DMS 273 (cell line): ENCODE results near the gene KIRREL2.

Source experiments
- DNase-seq: peaks from one replicate; lab custom pipeline; 2025; ENCODE audit not compliant: unreplicated experiment; lab: John Stamatoyannopoulos, UW

KIRREL2 gene

DNA sequence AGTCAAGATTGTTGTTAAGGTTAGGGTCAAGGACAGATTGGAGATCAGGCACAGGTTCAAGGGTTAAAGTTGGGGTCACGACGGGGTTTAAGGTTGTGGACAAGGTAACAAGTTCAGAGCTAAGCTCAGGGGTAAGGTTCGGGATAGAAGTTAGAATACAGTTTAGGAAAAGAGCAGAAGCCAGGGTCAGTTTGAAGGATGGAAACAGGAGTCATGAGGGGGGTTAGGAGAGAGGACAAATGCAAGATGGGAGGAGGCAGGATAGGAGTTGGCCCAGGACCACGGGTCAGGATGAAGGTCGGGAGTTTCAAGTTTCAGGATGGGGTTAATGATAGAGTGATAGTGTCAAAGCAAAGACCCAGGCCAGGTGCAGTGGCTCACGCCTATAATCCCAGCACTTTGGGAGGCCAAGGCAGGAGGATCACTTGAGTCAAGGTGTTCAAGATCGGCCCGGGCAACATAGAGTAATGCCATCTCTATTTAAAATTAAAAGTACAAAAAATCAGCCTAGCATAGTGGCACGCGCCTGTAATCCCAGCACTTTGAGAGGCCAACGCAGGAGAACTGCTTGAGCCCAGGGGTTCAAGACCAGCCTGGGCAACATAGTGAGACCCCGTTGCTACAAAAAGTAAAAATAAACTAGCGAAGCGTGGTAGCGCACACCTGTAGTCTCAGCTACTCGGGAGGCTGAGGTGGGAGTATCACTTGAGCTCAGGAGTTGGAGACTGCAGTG lies 12.1 kb upstream of the KIRREL2 start:
- DNase-seq, result no peak

DNA sequence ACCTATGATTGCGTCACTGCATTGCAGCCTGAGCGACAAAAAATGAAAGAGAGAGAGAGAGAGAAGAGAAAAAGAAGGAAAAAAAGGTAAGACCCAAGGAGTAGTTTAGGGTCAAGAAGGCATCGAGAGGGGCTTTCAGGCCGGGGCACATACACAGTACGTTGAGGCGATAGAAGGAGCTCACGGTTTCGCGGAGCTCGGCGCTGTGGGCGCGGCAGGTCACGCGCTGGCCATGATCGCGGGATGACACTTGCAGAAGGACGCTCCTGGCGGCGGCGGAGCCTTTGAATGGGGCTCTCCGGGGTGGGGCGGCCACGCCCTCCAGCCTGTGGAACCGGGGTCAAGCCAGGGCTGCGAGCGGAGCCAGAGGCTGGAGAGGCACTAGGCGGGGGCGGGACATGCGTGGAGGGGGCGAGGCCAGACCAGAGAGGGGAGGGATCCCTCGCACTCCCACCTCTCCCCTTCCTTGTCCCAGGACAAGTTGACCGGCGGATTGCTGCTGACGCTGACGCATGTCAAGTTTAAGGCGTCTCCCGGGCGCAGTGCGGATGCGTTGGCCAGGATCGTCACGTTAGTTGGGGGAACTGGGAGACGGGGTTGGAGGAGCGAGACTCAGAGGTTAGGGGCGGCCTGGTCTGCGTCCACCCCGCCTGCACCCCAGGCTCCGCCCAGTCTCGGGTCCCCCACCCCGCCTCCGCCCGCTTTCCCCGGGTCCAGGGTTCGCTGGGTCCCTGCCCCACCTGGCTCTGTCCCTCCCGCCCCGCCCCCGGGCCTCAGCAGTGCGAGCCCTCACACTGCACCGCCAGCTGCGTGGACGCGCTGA lies 11.3 kb upstream of the KIRREL2 start:
- peak; percentile 72 for DNase-seq

DNA sequence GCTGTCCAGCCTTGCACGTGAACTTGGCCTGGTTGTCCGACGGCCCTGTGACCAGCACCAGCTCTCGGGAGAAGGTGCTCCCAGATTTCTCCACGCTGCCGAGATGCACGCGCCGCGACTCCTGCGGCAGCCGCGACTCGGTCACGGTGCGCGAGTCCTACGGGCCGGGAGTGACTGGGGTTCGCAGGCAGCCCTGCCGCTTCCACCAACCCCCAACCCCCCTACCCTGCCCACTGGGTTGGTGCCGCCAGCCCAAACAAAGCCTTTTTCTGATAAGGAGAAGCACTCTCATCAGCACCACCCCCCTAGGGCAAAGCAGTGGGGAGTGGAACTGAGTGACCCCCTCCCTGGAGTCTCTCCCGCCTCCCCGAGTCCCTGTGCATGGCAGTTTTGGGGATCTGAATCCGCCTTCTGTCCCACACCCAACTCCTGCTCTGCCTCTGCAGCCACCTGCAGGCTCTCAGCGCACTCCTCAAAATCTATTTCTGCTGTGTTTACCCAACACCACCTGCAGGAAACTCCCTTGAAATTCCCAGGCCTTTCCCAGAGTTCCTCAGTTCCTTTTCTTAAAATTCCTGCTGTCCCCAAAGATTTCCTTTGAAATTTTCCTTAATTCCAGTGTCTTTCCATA lies 10.6 kb upstream of the KIRREL2 start:
- peak; percentile 57 for DNase-seq

DNA sequence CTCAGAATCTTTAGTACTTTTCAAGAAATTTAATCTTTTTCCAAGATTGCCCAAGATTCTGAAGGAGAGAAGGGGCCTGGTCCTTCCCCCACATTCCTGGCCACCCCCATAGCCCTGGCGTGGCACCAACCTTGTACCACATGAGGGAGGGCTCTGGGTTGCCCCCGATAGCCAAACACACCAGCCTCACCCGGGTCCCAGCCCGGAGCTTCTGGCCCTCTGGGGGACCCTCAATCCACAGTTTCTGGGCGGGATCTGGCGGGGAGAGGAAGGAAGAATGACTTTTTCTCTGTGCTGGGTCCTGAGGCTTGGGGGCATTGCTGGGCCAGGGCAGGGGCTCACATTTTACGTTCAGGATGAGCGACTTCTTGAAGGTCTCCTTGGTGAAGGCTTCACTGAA lies 8.8 kb upstream of the KIRREL2 start:
- no peak for DNase-seq

DNA sequence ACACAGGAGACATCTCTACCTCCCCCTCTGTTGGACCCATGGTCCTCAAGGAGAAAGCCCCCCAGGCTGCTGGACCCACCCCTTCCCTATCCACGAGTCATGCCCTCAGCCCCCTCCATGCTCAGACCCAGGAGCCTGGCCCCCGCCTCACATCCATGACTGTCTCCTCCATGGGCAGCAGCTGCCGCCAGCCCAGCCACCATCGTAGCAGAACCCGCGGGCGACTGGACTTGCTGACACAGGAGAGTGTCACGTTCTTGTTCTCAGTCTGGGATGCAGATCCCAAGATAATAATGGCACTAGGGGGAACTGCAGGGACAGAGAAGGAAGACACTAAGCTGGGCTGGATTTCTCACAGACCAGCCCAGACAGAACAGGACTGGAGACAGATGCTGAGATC lies 8.2 kb upstream of the KIRREL2 start:
- DNase-seq, result no peak

DNA sequence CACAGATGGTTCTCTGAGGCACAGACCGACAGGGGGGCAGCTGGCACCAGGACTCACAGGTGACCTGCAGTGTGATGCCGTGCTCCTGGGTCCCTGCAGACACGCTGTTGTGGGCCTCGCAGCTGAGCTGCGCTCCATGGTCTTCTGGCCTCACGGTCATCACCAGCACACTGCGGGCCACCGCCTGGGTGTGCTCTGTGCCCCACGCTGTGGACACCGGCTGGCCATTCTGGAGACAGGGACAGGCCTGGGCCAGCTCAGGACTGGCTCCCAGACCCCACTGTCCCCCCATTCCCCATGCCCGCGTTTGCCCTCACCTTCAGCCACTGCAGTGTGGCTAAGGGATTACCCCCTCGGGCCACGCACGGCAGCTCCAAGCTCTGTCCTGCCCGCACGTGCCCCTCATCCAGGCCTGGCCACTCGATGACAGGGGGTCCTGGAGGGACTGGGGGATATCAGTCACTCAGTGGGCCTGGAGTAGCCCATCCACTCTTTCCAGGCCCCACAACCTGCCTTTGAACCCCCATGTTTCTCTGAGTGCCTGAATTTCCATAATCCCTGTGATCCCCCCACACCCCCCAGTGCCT lies 7.7 kb upstream of the KIRREL2 start:
- DNase-seq, result no peak

DNA sequence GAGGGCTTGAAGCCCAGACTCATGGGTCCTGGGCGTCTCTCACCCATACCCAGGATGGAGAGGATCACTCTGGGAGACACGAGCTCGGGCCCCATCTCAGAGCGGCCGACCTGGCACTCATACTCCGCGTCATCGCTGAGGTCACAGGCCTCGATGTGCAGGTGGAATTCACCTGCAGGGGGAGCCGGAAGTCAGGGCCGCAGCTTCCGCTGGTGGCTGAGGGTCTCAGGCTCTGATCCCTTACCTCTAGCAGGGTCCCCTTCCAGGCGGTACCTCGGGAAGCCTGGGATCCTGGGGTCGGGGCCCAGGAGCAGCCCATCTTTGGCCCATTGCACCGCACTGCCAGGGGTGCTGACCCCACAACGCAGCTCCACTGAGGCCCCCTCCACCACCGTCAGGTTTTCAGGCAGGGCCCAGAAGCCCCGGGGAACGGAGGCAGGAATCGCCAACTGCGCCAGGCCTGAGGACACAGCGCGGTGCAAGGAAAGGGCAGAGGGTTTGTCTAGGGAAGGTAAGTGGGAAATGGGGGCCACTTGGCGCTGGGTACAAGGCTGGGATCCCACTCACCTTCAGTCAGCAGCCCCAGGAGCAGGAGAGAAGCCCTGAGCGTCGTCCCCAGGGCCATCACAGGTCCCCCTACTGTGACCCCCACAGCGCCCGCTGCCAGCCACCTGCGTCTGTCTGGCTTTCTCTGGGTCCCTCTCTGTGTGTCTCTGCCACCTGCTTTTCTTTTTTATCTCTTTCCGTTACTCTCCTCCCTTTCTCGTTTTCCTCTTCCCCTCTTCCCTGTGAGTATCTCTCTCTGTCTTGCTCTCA lies 5.3 kb upstream of the KIRREL2 start:
- peak; percentile 40 for DNase-seq

DNA sequence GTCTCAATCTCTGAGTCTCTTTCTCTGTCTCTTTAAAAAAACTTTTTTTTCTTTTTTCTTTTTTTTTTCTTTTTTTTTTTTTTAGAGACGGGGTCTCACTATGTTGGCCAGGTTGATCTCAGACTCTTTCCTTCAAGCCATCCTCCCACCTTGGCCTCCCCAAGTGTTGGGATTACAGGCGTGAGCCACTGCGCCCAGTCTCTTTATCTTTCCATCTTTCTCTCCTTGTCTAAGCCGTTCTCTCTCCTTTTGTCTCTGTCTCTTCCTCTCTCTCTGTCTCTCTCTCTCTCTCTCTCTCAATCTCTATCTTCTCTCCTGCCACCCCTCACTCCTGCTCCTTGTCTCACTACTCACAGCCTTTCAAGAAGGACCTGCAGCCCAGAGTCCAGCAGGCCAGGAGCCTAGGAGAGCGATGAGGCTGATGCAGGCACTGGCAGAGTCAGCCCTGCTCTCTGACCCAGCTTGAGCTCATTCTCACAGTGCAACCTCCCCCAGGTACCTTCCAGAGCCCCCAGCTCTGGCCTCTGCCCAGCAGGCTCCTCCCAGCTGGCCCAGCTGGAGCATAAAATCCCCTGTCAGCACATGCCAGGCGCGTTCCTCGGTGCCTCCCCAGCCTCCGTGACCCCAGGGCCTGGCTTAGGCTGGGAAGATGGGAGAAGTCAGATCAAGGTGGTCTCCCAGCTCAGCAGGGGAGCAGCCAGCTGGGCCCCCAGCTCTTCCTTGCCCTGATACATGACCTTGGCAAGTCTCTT lies 4.5 kb upstream of the KIRREL2 start, which contains the start of gene NPHS1:
TSS of gene NPHS1 (minus strand) at position 476 of the 752 bp plus-strand sequence. CDS start 667 bp downstream, outside the sequence.
- DNase-seq, result peak; percentile 53

DNA sequence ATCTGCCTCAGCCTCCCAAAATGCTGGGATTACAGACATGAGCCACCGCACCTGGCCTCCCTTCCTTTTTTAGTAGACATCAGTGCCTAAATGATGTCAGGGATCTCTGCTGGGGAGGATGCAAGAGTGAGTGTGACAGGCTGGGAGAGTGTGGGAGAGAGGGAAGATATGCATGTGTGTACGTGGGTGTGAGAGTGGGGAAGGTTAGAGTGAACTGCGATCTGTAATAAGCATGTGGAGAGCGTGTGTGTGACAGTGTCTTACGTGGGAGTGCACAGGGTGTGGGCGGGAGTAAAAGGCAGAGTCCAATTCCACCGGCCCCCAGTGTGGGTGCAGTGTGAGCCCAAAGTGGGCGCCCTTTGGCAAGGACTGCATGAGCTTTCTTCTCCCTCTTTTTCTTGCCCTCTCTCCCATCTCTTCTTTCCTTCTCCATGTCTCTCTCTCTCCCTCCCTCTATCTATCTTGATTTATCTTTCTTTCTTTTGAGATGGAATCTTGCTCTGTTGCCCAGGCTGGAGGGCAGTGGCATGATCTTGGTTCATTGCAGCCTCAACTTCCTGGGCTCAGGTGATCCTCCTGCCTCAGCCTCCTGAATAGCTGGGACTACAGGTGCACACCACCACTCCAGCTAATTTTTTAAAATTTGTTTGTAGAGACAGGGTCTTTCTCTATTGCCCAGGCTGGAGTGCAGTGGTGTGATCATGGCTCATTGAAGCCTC lies 3.5 kb upstream of the KIRREL2 start:
- no peak for DNase-seq

DNA sequence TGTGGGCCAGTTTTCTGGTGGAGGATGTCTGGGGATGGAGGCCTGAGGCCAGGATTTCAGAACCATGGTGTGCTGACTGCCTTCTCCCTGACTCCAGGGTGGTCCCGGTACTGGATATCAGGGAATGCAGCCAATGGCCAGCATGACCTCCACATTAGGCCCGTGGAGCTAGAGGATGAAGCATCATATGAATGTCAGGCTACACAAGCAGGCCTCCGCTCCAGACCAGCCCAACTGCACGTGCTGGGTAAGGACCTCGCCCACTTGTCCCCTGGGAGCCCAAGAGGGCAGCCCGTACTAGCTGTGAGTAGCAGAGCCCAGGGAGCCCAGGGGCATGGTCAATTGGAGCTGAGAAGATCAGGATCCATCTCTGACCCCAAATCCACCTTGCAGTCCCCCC lies 1.6 kb downstream of the KIRREL2 start:
- no peak for DNase-seq

DNA sequence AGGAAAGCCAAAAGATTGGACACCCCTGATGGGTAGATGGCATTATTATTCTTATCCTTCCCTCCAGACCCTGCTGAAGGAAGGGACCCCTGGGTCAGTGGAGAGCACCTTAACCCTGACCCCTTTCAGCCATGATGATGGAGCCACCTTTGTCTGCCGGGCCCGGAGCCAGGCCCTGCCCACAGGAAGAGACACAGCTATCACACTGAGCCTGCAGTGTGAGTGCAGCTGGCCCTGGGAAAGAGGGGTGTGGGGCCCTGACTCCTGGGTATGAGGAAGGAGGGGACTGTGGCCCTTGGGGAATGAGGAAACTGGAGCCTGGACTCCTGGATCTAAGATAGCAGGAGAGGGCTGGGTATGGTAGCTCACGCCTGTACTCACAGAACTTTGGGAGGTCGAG lies 2.7 kb downstream of the KIRREL2 start:
- no peak for DNase-seq

DNA sequence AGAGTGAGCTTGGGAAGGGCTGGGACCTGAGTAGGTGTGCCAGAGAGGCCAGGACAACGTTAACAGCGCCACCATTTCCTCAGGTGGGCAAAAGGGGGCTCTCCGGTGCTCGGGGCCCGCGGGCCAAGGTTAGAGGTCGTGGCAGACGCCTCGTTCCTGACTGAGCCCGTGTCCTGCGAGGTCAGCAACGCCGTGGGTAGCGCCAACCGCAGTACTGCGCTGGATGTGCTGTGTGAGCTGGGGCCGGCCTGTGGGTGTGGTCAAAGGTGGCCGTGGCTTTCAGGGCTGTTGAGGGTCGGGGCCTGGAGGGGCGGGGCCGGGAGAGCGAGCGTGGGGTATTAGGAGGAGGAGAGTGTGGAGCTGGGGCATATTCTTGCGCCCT lies 3.7 kb downstream of the KIRREL2 start:
- no peak for DNase-seq

DNA sequence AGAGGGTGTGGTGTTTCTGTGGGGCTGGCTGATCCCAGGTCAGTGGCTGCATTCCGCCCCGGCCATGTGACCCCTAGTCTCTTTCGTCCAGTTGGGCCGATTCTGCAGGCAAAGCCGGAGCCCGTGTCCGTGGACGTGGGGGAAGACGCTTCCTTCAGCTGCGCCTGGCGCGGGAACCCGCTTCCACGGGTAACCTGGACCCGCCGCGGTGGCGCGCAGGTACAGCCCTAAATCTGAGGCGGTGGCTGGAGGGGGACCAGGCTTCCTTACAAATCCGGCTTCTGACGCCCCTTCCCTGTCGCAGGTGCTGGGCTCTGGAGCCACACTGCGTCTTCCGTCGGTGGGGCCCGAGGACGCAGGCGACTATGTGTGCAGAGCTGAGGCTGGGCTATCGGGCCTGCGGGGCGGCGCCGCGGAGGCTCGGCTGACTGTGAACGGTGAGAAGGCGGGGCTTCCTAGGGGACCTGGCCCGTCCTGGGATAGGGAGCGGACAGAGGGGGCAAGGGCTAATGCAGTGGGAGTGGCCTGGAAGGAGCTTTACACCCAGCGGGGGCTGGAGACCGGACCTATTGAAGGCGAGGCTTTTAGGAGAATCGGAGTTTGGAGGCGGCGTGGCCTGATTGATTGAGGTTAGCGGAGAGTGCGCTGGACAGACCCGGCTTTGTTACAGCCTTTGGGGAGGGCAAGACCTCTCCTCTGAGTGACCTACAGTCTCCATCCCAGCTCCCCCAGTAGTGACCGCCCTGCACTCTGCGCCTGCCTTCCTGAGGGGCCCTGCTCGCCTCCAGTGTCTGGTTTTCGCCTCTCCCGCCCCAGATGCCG lies 4.3 kb downstream of the KIRREL2 start:
- no peak for DNase-seq

DNA sequence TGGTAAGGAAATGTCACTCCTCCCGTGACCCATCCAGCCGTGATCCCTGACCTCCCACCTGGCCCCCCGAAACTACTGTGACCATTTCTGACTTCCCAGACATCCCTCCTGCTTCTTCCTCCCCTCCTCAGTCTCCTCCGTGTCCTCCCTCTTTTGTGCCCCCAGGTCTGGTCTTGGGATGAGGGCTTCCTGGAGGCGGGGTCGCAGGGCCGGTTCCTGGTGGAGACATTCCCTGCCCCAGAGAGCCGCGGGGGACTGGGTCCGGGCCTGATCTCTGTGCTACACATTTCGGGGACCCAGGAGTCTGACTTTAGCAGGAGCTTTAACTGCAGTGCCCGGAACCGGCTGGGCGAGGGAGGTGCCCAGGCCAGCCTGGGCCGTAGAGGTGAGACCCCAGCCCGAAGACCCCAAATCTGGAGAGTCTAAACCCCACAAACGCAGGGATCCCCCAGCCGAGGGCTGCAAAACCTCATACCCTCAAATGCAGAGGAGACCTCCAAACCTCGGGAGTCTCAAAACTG lies 5.0 kb downstream of the KIRREL2 start:
- DNase-seq, result no peak

DNA sequence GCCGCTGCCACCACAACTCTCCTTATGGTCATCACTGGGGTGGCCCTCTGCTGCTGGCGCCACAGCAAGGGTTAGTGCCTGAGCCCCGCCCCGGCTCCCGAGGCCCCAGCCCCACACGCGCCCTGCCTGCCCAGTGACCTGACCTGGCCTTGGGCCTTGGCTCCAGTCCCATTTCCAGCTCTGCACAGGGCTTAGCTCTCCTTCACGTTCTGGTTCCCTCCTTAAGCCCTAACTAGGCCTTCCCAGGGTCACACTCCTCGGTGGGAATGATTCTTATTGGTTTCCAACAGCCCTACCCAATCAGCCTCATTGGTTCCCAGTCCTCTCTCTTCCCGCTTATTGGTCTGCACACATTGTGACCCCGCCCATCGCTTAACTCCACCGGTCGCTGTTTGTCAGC lies 5.8 kb downstream of the KIRREL2 start:
- DNase-seq, result peak; percentile 23

DNA sequence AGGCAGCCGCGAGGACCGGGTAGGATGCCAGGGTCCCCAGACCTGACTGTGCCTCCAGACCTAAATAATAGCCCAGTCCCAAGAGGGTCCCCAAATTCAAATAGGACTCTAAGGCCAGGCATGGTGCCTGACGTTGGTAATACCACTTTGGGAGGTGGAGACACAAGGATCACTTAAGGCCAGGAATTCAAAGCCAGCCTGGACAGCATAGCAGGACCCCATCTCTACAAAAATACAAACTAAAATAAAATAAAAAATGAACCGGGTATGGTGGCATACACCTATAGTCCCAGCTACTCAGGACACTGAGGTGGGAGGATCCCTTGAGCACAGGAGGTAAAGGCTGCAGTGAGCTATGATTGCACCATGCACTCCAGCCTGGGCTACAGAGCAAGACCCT lies 6.3 kb downstream of the KIRREL2 start:
- no peak for DNase-seq

DNA sequence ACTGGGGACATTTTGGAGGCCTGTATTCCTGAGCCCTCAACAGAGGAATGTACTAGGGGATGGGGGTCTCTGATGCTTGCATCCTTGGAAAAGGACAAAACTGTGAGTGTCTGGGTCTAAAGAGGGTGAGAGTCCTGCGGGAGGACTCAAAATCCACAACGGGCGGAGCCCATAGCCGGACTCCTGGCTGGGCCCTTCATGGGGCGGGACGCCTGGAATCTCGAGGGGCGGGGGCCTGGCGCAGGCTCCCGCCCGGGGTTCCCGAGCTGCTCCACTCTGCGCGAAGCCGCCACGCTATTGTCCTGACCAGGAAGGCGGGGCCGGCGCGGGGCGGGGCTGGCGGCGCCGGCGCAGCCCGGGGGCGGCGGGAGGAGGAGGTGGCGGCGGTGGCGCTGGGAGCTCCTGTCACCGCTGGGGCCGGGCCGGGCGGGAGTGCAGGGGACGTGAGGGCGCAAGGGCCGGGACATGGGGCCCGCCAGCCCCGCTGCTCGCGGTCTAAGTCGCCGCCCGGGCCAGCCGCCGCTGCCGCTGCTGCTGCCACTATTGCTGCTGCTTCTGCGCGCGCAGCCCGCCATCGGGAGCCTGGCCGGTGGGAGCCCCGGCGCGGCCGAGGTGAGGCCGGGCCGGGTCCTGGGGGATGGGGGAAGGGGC lies 11.6 kb downstream of the KIRREL2 start, which contains the start of gene APLP1:
TSS of gene APLP1 (plus strand) at position 403 of the 651 bp plus-strand sequence. CDS start at position 466, 63 bp downstream.
- peak; percentile 87 for DNase-seq
